Measurements from ENCODE around the gene CMSS1. TPM values are rescaled to one million over a fixed set of nuclear protein-coding genes. Genes with fewer than 3 reads are reported as not detected.

Gene CMSS1
- total RNA-seq, 1 donor from 2014 or later = 35.7 TPM

GRCh38 chr3:99953596-99953995 lies 135.9 kb downstream of the CMSS1 start:
- H3K9me3 Mint-ChIP-seq (ENCODE audit: low read depth) = no peaks in the 10 kb centered on the region
- H3K27ac Mint-ChIP-seq = no peak overlapping the region
- no peak overlapping the region for H3K4me3 Mint-ChIP-seq (ENCODE audit: low read depth)
- TF ChIP-seq, protein P1, sequence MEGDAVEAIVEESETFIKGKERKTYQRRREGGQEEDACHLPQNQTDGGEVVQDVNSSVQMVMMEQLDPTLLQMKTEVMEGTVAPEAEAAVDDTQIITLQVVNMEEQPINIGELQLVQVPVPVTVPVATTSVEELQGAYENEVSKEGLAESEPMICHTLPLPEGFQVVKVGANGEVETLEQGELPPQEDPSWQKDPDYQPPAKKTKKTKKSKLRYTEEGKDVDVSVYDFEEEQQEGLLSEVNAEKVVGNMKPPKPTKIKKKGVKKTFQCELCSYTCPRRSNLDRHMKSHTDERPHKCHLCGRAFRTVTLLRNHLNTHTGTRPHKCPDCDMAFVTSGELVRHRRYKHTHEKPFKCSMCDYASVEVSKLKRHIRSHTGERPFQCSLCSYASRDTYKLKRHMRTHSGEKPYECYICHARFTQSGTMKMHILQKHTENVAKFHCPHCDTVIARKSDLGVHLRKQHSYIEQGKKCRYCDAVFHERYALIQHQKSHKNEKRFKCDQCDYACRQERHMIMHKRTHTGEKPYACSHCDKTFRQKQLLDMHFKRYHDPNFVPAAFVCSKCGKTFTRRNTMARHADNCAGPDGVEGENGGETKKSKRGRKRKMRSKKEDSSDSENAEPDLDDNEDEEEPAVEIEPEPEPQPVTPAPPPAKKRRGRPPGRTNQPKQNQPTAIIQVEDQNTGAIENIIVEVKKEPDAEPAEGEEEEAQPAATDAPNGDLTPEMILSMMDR (IDR thresholded peaks at IDR 0.05; ENCODE audit: unreplicated experiment) = no peak
- H3K27me3 Mint-ChIP-seq = no peaks in the 10 kb centered on the region
- H3K36me3 Mint-ChIP-seq (ENCODE audit: insufficient read depth) = no peaks in the 10 kb centered on the region
- H3K4me1 Mint-ChIP-seq (ENCODE audit: low read depth) = peaks cover 58% of the 10 kb centered on the region
- DNase-seq (ENCODE audit: low spot score, unreplicated experiment) = no peak

GRCh38 chr3:99954914-99955644 lies 137.4 kb downstream of the CMSS1 start:
- H3K4me1 Mint-ChIP-seq (ENCODE audit: low read depth) = peaks cover 43% of the 10 kb centered on the region
- no peaks in the 10 kb centered on the region for H3K27me3 Mint-ChIP-seq

GRCh38 chr3:99955773-99956562 lies 138.3 kb downstream of the CMSS1 start:
- Mint-ChIP-seq H3K36me3 (ENCODE audit: insufficient read depth) (no peaks in the 10 kb centered on the region), H3K9me3 (ENCODE audit: low read depth) (no peaks in the 10 kb centered on the region), H3K27ac (peak overlapping the region; percentile 27), H3K4me3 (ENCODE audit: low read depth) (no peak overlapping the region), H3K27me3 (no peaks in the 10 kb centered on the region), H3K4me1 (ENCODE audit: low read depth) (peaks cover 40% of the 10 kb centered on the region)
- TF ChIP-seq, protein P1 (IDR thresholded peaks at IDR 0.05; ENCODE audit: unreplicated experiment) = no peak
- no peak for DNase-seq (ENCODE audit: low spot score, unreplicated experiment)

More at GRCh38 chr3:99954914-99955644, 137.4 kb downstream of the CMSS1 start:
- Mint-ChIP-seq H3K4me3 (ENCODE audit: low read depth) (no peak overlapping the region), H3K27ac (peak overlapping the region; percentile 43), H3K36me3 (ENCODE audit: insufficient read depth) (no peaks in the 10 kb centered on the region), H3K9me3 (ENCODE audit: low read depth) (no peaks in the 10 kb centered on the region)
- TF ChIP-seq, protein P1 (IDR thresholded peaks at IDR 0.05; ENCODE audit: unreplicated experiment) = no peak
- no peak for DNase-seq (ENCODE audit: low spot score, unreplicated experiment)

GRCh38 chr3:99957151-99957796 lies 139.6 kb downstream of the CMSS1 start:
- Mint-ChIP-seq H3K4me3 (ENCODE audit: low read depth) (no peak overlapping the region), H3K36me3 (ENCODE audit: insufficient read depth) (no peaks in the 10 kb centered on the region), H3K27ac (peak overlapping the region; percentile 42), H3K27me3 (no peaks in the 10 kb centered on the region), H3K9me3 (ENCODE audit: low read depth) (no peaks in the 10 kb centered on the region), H3K4me1 (ENCODE audit: low read depth) (peaks cover 35% of the 10 kb centered on the region)
- TF ChIP-seq, protein P1 (IDR thresholded peaks at IDR 0.05; ENCODE audit: unreplicated experiment) = no peak
- DNase-seq (ENCODE audit: low spot score, unreplicated experiment) = no peak

GRCh38 chr3:99958222-99958912 lies 140.7 kb downstream of the CMSS1 start:
- H3K27ac Mint-ChIP-seq = no peak overlapping the region
- H3K27me3 Mint-ChIP-seq = no peaks in the 10 kb centered on the region
- TF ChIP-seq, protein P1 (IDR thresholded peaks at IDR 0.05; ENCODE audit: unreplicated experiment) = no peak
- no peak for DNase-seq (ENCODE audit: low spot score, unreplicated experiment)
- H3K4me1 Mint-ChIP-seq (ENCODE audit: low read depth) = peaks cover 37% of the 10 kb centered on the region
- H3K36me3 Mint-ChIP-seq (ENCODE audit: insufficient read depth) = peaks cover 1% of the 10 kb centered on the region
- no peak overlapping the region for H3K4me3 Mint-ChIP-seq (ENCODE audit: low read depth)
- no peaks in the 10 kb centered on the region for H3K9me3 Mint-ChIP-seq (ENCODE audit: low read depth)

Data from progenitor cell of endocrine pancreas (in vitro differentiated cells).